GM06990 (cell line): ENCODE measurements around the gene ARHGEF10L.
"Not testable (repeated sequence)": the region's sequence is repeated elsewhere in the genome, so short reads cannot be mapped to it uniquely, and the experiment has no call there.

Experiments
- DNase-seq: peaks from one replicate; pipeline ENCODE4 v3.0.0-alpha.2; 2011; ENCODE audit not compliant: insufficient read length; ENCODE audit errors: extremely low read depth
- H3K27me3 ChIP-seq: replicated peaks from 2 replicates; pipeline ENCODE4 v1.6.0; 2011; ENCODE audit warnings: low read length; ENCODE audit not compliant: control insufficient read depth, insufficient read depth
- H3K36me3 ChIP-seq: 2 replicates; pipeline ENCODE4 v1.5.1; 2011; ENCODE audit warnings: low read length; ENCODE audit not compliant: control insufficient read depth, insufficient read depth
- H3K4me3 ChIP-seq: replicated peaks from 2 replicates; pipeline ENCODE4 v1.5.1; 2011; ENCODE audit warnings: low read depth, mild to moderate bottlenecking, control low read depth, low read length
- TF ChIP-seq, protein P1 (sequence below): IDR thresholded peaks from 2 replicates; pipeline ENCODE4 v1.5.1; 2011; ENCODE audit warnings: low read length, control low read depth, mild to moderate bottlenecking, inconsistent platforms; ENCODE audit not compliant: insufficient read depth, poor library complexity, severe bottlenecking

ARHGEF10L gene, protein sequence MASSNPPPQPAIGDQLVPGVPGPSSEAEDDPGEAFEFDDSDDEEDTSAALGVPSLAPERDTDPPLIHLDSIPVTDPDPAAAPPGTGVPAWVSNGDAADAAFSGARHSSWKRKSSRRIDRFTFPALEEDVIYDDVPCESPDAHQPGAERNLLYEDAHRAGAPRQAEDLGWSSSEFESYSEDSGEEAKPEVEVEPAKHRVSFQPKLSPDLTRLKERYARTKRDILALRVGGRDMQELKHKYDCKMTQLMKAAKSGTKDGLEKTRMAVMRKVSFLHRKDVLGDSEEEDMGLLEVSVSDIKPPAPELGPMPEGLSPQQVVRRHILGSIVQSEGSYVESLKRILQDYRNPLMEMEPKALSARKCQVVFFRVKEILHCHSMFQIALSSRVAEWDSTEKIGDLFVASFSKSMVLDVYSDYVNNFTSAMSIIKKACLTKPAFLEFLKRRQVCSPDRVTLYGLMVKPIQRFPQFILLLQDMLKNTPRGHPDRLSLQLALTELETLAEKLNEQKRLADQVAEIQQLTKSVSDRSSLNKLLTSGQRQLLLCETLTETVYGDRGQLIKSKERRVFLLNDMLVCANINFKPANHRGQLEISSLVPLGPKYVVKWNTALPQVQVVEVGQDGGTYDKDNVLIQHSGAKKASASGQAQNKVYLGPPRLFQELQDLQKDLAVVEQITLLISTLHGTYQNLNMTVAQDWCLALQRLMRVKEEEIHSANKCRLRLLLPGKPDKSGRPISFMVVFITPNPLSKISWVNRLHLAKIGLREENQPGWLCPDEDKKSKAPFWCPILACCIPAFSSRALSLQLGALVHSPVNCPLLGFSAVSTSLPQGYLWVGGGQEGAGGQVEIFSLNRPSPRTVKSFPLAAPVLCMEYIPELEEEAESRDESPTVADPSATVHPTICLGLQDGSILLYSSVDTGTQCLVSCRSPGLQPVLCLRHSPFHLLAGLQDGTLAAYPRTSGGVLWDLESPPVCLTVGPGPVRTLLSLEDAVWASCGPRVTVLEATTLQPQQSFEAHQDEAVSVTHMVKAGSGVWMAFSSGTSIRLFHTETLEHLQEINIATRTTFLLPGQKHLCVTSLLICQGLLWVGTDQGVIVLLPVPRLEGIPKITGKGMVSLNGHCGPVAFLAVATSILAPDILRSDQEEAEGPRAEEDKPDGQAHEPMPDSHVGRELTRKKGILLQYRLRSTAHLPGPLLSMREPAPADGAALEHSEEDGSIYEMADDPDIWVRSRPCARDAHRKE (N-terminal part only)

DNA sequence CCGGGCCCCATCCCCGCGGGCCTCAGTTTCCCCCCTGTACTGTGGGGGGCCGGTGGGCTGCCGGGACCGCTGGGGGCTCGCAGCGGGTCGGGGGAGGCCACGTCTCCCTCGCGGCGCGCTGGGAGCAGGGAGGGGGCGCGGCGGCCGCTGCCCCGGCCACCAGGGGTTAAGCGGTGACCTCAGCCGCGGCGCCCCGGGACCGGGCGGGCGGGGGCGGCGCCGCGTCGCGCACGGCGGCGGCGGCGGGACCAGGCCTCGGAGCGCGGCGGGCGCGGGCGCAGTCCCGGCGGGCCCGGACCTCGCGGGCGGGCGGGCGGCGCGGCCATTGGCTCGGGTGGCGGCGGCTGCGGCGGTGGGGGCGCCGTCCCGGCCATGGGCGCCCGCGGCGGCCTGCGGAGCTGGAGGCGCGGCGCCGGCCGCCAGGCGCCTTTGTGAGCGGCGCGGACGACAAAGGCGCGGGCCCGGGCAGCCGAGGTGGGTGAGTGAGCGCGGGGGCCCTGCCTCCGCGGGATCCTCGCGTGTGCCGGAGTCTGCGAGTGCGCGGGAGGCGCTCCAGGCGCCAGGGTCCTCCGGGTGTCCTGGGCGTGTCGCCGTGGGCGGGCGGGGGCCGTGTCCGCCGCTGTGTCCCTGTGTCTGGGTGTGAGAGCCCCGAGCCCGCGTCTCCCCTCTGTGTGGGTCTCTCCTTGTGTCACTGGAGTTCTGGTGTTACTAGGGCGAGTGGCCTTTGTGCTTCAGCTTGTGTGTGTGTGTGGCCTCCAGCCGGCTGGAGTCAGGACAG is at the start of gene ARHGEF10L:
Gene ARHGEF10L (plus strand): TSS at position 222 of the 778 bp plus-strand sequence. CDS start 40,898 bp downstream, outside the sequence.
- no peak within 1 kb of the TSS; the same call in 1 of the 2 replicates for H3K4me3 ChIP-seq
- no peaks in the 10 kb centered on the region for H3K36me3 ChIP-seq
- H3K27me3 ChIP-seq, result peaks cover 3% of the 10 kb centered on the region; the same call in 1 of the 2 replicates
- DNase-seq, result no peak
- TF ChIP-seq, protein P1, sequence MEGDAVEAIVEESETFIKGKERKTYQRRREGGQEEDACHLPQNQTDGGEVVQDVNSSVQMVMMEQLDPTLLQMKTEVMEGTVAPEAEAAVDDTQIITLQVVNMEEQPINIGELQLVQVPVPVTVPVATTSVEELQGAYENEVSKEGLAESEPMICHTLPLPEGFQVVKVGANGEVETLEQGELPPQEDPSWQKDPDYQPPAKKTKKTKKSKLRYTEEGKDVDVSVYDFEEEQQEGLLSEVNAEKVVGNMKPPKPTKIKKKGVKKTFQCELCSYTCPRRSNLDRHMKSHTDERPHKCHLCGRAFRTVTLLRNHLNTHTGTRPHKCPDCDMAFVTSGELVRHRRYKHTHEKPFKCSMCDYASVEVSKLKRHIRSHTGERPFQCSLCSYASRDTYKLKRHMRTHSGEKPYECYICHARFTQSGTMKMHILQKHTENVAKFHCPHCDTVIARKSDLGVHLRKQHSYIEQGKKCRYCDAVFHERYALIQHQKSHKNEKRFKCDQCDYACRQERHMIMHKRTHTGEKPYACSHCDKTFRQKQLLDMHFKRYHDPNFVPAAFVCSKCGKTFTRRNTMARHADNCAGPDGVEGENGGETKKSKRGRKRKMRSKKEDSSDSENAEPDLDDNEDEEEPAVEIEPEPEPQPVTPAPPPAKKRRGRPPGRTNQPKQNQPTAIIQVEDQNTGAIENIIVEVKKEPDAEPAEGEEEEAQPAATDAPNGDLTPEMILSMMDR, result no peak

- not testable (repeated sequence) for DNase-seq, H3K36me3 ChIP-seq, H3K27me3 ChIP-seq, H3K4me3 ChIP-seq
Observed at GRCh38 chr1:17489768-17490417, 49.6 kb upstream of the ARHGEF10L start.

- H3K27me3 ChIP-seq, H3K4me3 ChIP-seq: not testable (repeated sequence)
Observed at GRCh38 chr1:17490667-17491066, 48.8 kb upstream of the ARHGEF10L start.

DNA sequence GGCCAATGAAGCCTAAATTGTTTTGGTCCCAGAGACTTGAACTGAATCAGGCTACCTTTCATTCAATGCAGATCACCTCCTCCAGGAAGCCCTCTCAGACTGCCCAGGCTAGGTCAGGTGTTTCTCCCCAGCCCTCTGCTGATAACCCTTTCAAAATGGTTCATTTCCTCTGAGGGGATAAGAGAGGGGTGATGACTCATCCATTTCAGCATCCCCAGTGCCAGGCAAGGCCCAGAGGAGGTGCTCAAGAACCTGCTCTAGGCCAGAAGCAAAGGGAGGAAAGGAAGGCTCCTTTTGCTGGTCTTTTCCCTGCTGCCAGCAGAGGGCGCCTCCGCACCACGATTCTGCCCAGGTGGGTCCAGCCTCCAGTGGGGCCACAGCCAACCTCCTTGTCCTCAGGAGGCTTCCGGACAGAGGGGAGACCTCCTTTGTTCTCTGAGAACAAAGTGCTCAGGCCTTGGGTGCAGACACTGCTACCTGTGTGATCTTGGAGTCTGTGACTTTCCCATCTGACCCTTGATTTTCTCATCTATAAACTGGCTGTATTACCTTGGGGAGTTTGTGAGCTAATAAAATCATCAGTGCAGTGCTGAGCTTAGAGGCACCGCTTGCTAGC is 45.3 kb upstream of the ARHGEF10L start:
- peak; percentile 41 for DNase-seq
- TF ChIP-seq, protein P1, result peak; percentile 97
- H3K27me3 ChIP-seq, result no peaks in the 10 kb centered on the region
- H3K36me3 ChIP-seq, result no peaks in the 10 kb centered on the region
- H3K4me3 ChIP-seq, result no peak overlapping the region

More at GRCh38 chr1:17490667-17491066, 48.8 kb upstream of the ARHGEF10L start:
- not testable (repeated sequence) for H3K36me3 ChIP-seq, DNase-seq

DNA sequence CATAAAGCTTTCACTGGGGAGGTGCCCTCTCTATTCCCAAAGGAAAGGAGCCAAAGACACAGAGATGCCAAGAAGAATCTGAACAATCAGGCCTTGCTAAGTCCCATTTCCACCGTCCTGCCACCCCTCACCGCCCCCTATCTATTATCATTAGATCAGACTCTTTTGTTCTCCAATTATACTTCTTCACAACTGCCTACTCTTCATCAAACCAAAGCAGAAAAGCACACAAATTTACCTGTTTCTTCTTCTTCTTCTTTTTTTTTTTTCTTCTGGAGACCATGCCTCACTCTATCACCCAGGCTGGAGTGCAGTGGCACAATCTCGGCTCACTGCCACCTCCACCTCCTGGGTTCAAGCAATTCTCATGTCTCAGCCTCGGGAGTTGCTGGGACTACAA is 43.1 kb upstream of the ARHGEF10L start:
- H3K36me3 ChIP-seq, result no peaks in the 10 kb centered on the region
- H3K27me3 ChIP-seq, result no peaks in the 10 kb centered on the region

More for the DNA sequence above, 43.1 kb upstream of the ARHGEF10L start:
- no peak for DNase-seq
- H3K4me3 ChIP-seq, result no peak overlapping the region
- TF ChIP-seq, protein P1, result no peak
